HCT116 (cell line): Measurements from ENCODE around the gene BRD7. TPM values are rescaled to one million over a fixed set of nuclear protein-coding genes. Genes with fewer than 3 reads are reported as not detected.

Experiments used
- ATAC-seq: fragments of 200-7000 bp; cut with Tn5 transposase; 2 replicates; pipeline ENCODE4 v1.9.1; 2020; ENCODE audit warnings: mild to moderate bottlenecking, moderate library complexity
- BruUV-seq: library from RNA; stranded (reverse); fragments of 400-500 nt; replicated peaks from 2 replicates; lab custom pipeline; 2021; lab: Mats Ljungman, UMichigan
- CTCF ChIA-PET: fragments of 300-600 bp; sonication (Branson Sonifier 250); formaldehyde crosslinking; loops from one replicate; lab custom pipeline; 2021; ENCODE audit warnings: antibody characterized with exemption; lab: Charles Lee
- POLR2A ChIA-PET: fragments of 300-600, 350-600 bp; sonication (Branson Sonifier 250); formaldehyde crosslinking; loops from one replicate; lab custom pipeline; 2021; ENCODE audit warnings: antibody characterized with exemption; lab: Charles Lee
- RAD21 ChIA-PET, 2 experiments: fragments of 300-600 bp; sonication (Branson Sonifier 250); formaldehyde crosslinking; loops; one replicate each; lab custom pipeline; 2023; ENCODE audit warnings: low total read pairs in 2 of 2; ENCODE audit not compliant: uncharacterized antibody in 2 of 2, unreplicated experiment in 2 of 2, low non-redundant PET in 1 of 2; lab: Charles Lee
- DNase-seq: peaks from one replicate; pipeline ENCODE4 v3.0.0-alpha.2; 2010; ENCODE audit warnings: low read depth, low spot score
- H2AFZ ChIP-seq: fragments of 200-600 bp; shearing (Covaris generic), sonication (generic); 2 replicates; pipeline ENCODE4 v1.6.1; 2017; ENCODE audit warnings: low read depth, mixed run types, mixed read lengths, antibody characterized with exemption, low read length; ENCODE audit not compliant: poor library complexity, severe bottlenecking
- H3K27ac ChIP-seq: 2 replicates; pipeline ENCODE4 v1.5.1; 2012; ENCODE audit warnings: low read depth, low read length
- H3K27me3 ChIP-seq: fragments of 200-600 bp; sonication (generic); 2 replicates; pipeline ENCODE4 v1.6.1; 2016; ENCODE audit warnings: mixed run types, low read length, mixed read lengths; ENCODE audit not compliant: insufficient read depth
- H3K36me3 ChIP-seq, 2 experiments: fragments of 200-500 bp in 1 of 2; fragments of 200-600 bp in 1 of 2; sonication (Bioruptor generic) in 1 of 2; sonication (generic) in 1 of 2; 2 replicates each; pipeline versions ENCODE4 v1.5.1 to v1.6.1; 2014 to 2016; ENCODE audit warnings: low read length in 2 of 2, inconsistent platforms in 1 of 2, mixed read lengths in 1 of 2, mixed run types in 1 of 2; ENCODE audit not compliant: insufficient read depth in 2 of 2, control insufficient read depth in 1 of 2
- H3K4me1 ChIP-seq, 2 experiments: fragments of 200-600 bp in 1 of 2; sonication (generic) in 1 of 2; 2 replicates each; pipeline versions ENCODE4 v1.5.1 to v1.6.1; 2012 to 2017; ENCODE audit warnings: low read length in 2 of 2, inconsistent platforms in 1 of 2, mild to moderate bottlenecking in 1 of 2, mixed read lengths in 1 of 2, mixed run types in 1 of 2, moderate library complexity in 1 of 2; ENCODE audit not compliant: insufficient read depth in 2 of 2, control insufficient read depth in 1 of 2
- H3K4me2 ChIP-seq: fragments of 200-600 bp; sonication (generic); 2 replicates; pipeline ENCODE4 v1.6.1; 2017; ENCODE audit warnings: mixed run types, low read length, mixed read lengths
- H3K4me3 ChIP-seq, 2 experiments: fragments of 200-600 bp in 1 of 2; sonication (generic) in 1 of 2; replicated peaks in 1 of 2; 2 replicates each; pipeline ENCODE4 v1.5.1; 2011 to 2016; ENCODE audit warnings: low read length in 2 of 2, control low read depth in 1 of 2, low read depth in 1 of 2, mild to moderate bottlenecking in 1 of 2, mixed read lengths in 1 of 2, mixed run types in 1 of 2
- H3K79me2 ChIP-seq: fragments of 200-600 bp; sonication (generic); 2 replicates; pipeline ENCODE4 v1.6.1; 2017; ENCODE audit warnings: mild to moderate bottlenecking, mixed run types, low read length, moderate library complexity, mixed read lengths; ENCODE audit not compliant: insufficient read depth
- H3K9ac ChIP-seq: fragments of 200-600 bp; sonication (generic); 2 replicates; pipeline ENCODE4 v1.6.1; 2016; ENCODE audit warnings: low read length, mixed read lengths
- H3K9me2 ChIP-seq: fragments of 200-600 bp; sonication (generic), shearing (Covaris generic); 2 replicates; pipeline ENCODE4 v1.6.1; 2017; ENCODE audit warnings: mixed run types, mild to moderate bottlenecking, moderate library complexity; ENCODE audit not compliant: insufficient read depth
- H3K9me3 ChIP-seq, 2 experiments: fragments of 200-500 bp in 1 of 2; fragments of 200-600 bp in 1 of 2; sonication (Bioruptor generic) in 1 of 2; sonication (generic) in 1 of 2; 2 replicates each; pipeline ENCODE4 v1.6.1; 2014 to 2017; ENCODE audit warnings: low read length in 2 of 2, mixed read lengths in 2 of 2, inconsistent platforms in 1 of 2, low read depth in 1 of 2, mild to moderate bottlenecking in 1 of 2, mixed run types in 1 of 2, moderate library complexity in 1 of 2; ENCODE audit not compliant: control insufficient read depth in 1 of 2, insufficient read depth in 1 of 2
- H4K20me1 ChIP-seq: fragments of 200-600 bp; sonication (generic), shearing (Covaris generic); 2 replicates; pipeline ENCODE4 v1.6.1; 2017; ENCODE audit warnings: mixed run types, mild to moderate bottlenecking, moderate library complexity; ENCODE audit not compliant: insufficient read depth
- CBX3 ChIP-seq: IDR thresholded peaks from 2 replicates; pipeline ENCODE4 v1.6.1; 2012; ENCODE audit warnings: low read depth
- ELF1 ChIP-seq: IDR thresholded peaks from 2 replicates; pipeline ENCODE4 v1.6.1; 2012; ENCODE audit warnings: low read depth, borderline replicate concordance
- EZH2 ChIP-seq: fragments of 200-600 bp; sonication (generic); IDR thresholded peaks from 2 replicates; pipeline ENCODE4 v1.6.1; 2017; ENCODE audit warnings: antibody characterized with exemption, mixed run types
- FOSL1 ChIP-seq: IDR thresholded peaks from 2 replicates; pipeline ENCODE4 v1.6.1; 2012; ENCODE audit warnings: low read depth
- JUND ChIP-seq: IDR thresholded peaks from 2 replicates; pipeline ENCODE4 v1.6.1; 2012
- POLR2A ChIP-seq: IDR thresholded peaks from 2 replicates; pipeline ENCODE4 v1.7.0; 2011; ENCODE audit warnings: borderline replicate concordance; ENCODE audit not compliant: insufficient read depth, insufficient read length; ENCODE audit errors: extremely low read depth
- SIN3A ChIP-seq: IDR thresholded peaks from 2 replicates; pipeline ENCODE4 v1.6.1; 2012; ENCODE audit warnings: low read depth
- SP1 ChIP-seq: IDR thresholded peaks from 2 replicates; pipeline ENCODE4 v1.6.1; 2012; ENCODE audit warnings: low read depth
- YY1 ChIP-seq: IDR thresholded peaks from 2 replicates; pipeline ENCODE4 v1.6.1; 2011; ENCODE audit warnings: low read length, low read depth, moderate library complexity, mild to moderate bottlenecking; ENCODE audit not compliant: insufficient replicate concordance; ENCODE audit errors: extremely low read depth
- ZNF274 ChIP-seq: fragments of 200-500 bp; sonication (Bioruptor generic); IDR thresholded peaks from 2 replicates; pipeline ENCODE4 v1.6.1; 2014; ENCODE audit warnings: mild to moderate bottlenecking, low read depth, low read length, inconsistent platforms
- intact Hi-C: fragments of 100-400 bp; cut with micrococcal nuclease; formaldehyde crosslinking; loops from 2 replicates; pipeline ENCODE4 v1.10.0; 2022
- total RNA-seq: library from RNA; stranded (reverse); gene quantifications from one replicate; pipeline ENCODE4 v1.2.1, GENCODE V29; 2021; ENCODE audit not compliant: unreplicated experiment
- TF ChIP-seq, protein P1 (sequence below), 3 experiments: fragments of 200-600 bp in 1 of 3; sonication (generic) in 1 of 3; IDR thresholded peaks in 2 of 3; conservative IDR thresholded peaks in 1 of 3; 2 replicates each; pipeline ENCODE4 v1.5.1; 2012 to 2017; ENCODE audit warnings: low read depth in 2 of 3, low read length in 2 of 3, antibody characterized with exemption in 1 of 3, borderline replicate concordance in 1 of 3, control low read depth in 1 of 3, mild to moderate bottlenecking in 1 of 3, mixed read lengths in 1 of 3, mixed run types in 1 of 3, moderate library complexity in 1 of 3; ENCODE audit not compliant: insufficient read depth in 1 of 3
- TF ChIP-seq, protein P2 (sequence below): IDR thresholded peaks from 2 replicates; pipeline ENCODE4 v1.6.1; 2012; ENCODE audit warnings: low read depth

The BRD7 gene
- total RNA-seq, 1 experiment from 2014 or later = 85.4 TPM

DNA sequence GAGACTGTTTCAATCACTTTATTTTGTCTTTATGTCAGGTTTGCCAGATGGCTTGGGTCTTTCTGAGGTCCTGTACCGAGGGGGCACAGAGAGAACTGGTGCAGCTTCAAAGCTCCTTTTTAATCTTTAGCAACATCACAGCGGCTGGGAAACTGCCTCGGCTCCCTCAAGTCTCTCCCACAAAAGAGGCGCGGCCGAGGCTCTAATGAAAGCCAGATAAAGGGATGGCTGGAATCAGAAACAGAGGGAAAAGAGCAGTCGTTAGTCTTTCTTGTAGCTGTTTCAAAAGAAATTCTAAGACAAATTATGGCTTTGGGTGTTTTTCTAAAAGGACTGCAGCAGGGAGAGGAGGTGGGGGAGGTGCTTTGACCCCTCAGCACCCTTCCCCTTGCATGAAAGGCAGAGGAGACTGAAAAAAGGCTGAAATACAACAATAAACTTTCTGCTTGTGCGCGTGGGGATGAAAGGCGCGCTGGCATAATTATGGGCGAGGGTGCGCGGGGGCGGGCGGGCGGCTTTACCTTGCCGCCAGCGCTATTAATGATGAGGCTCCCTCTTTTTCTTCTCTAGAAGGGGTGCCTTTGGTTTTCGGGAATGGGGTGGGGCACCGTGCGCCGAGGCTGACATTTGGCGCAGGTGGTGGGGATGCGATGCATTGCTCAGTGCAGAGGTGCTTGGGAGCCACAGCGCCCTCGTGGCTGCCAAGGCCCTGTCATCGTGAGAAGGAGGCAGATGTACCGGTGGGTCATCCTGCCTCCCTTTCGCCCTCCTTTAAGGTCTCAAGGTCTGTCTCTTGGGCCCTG is 22.3 kb upstream of the BRD7 start (continued):
- TF ChIP-seq, protein P1, sequence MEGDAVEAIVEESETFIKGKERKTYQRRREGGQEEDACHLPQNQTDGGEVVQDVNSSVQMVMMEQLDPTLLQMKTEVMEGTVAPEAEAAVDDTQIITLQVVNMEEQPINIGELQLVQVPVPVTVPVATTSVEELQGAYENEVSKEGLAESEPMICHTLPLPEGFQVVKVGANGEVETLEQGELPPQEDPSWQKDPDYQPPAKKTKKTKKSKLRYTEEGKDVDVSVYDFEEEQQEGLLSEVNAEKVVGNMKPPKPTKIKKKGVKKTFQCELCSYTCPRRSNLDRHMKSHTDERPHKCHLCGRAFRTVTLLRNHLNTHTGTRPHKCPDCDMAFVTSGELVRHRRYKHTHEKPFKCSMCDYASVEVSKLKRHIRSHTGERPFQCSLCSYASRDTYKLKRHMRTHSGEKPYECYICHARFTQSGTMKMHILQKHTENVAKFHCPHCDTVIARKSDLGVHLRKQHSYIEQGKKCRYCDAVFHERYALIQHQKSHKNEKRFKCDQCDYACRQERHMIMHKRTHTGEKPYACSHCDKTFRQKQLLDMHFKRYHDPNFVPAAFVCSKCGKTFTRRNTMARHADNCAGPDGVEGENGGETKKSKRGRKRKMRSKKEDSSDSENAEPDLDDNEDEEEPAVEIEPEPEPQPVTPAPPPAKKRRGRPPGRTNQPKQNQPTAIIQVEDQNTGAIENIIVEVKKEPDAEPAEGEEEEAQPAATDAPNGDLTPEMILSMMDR (IDR thresholded peaks at IDR 0.05 in 2 of 3, conservative IDR thresholded peaks at IDR 0.05 in 1 of 3; ENCODE audit: borderline replicate concordance in 1 of 3, insufficient read depth in 1 of 3, low read depth in 2 of 3, low read length in 2 of 3) = no peak

DNA sequence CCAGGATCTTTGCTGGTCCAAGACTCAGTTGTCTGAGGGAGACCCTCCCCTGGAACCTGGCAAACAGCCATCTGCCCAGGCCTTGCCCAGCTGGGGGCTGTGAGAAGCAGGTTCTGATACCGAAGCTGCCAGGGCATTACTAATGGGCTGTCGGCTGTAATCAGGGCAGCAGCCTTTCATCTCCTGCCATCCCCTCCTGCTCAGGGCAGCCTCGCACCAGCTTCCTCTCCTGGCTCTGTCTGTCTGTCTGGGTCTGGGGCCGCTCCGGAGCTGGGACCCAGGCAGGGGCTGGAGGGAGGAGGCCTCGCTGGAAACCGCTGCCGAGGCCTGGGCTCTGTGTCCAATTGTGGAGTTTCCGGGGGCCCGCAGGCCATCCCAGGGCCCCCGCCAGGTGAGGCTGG is 21.6 kb upstream of the BRD7 start:
- CTCF ChIA-PET = no interaction called here

More for the DNA sequence above, 21.6 kb upstream of the BRD7 start:
- intact Hi-C loops = no loop called here
- DNase-seq (no peak), ATAC-seq (no peak)
- Histone ChIP-seq H3K4me2 (no peak overlapping the region), H2AFZ (no peak overlapping the region), H3K9me3 (no peaks in the 10 kb centered on the region), H3K9ac (no peak overlapping the region), H3K27me3 (no peaks in the 10 kb centered on the region), H3K36me3 (no peaks in the 10 kb centered on the region), H3K27ac (no peak overlapping the region), H3K79me2 (no peaks in the 10 kb centered on the region), H3K4me1 (0 out of 4 replicates have a peak, but pooled peaks cover 0 to 4% of the 10 kb centered on the region in 2 experiments), H3K4me3 (no peak overlapping the region), H3K9me2 (no peaks in the 10 kb centered on the region), H4K20me1 (no peaks in the 10 kb centered on the region)
- ChIA-PET RAD21 (no interaction called here), POLR2A (no interaction called here)
- TF ChIP-seq POLR2A = no peak
- no peak for TF ChIP-seq YY1
- no peak for TF ChIP-seq ELF1
- TF ChIP-seq, protein P2, sequence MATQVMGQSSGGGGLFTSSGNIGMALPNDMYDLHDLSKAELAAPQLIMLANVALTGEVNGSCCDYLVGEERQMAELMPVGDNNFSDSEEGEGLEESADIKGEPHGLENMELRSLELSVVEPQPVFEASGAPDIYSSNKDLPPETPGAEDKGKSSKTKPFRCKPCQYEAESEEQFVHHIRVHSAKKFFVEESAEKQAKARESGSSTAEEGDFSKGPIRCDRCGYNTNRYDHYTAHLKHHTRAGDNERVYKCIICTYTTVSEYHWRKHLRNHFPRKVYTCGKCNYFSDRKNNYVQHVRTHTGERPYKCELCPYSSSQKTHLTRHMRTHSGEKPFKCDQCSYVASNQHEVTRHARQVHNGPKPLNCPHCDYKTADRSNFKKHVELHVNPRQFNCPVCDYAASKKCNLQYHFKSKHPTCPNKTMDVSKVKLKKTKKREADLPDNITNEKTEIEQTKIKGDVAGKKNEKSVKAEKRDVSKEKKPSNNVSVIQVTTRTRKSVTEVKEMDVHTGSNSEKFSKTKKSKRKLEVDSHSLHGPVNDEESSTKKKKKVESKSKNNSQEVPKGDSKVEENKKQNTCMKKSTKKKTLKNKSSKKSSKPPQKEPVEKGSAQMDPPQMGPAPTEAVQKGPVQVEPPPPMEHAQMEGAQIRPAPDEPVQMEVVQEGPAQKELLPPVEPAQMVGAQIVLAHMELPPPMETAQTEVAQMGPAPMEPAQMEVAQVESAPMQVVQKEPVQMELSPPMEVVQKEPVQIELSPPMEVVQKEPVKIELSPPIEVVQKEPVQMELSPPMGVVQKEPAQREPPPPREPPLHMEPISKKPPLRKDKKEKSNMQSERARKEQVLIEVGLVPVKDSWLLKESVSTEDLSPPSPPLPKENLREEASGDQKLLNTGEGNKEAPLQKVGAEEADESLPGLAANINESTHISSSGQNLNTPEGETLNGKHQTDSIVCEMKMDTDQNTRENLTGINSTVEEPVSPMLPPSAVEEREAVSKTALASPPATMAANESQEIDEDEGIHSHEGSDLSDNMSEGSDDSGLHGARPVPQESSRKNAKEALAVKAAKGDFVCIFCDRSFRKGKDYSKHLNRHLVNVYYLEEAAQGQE = no peak
- no peak for TF ChIP-seq CBX3
- TF ChIP-seq EZH2 = no peak
- no peak for TF ChIP-seq SP1
- no peak for TF ChIP-seq FOSL1
- no peak for TF ChIP-seq ZNF274
- no peak for TF ChIP-seq SIN3A
- no peak for TF ChIP-seq JUND
- BruUV-seq = no TSS peak
